ENCODE results near the gene WNT9A.
"Not testable (repeated sequence)": the region's sequence is repeated elsewhere in the genome, so short reads cannot be mapped to it uniquely, and the experiment has no call there.

Gene WNT9A

GRCh38 chr1:227909923-227910328 lies 37.8 kb downstream of the WNT9A start:
- DNase-seq = not testable (repeated sequence)

GRCh38 chr1:227909188-227909587 lies 38.5 kb downstream of the WNT9A start:
- DNase-seq = no peak

GRCh38 chr1:227908359-227908758 lies 39.4 kb downstream of the WNT9A start:
- no peak for DNase-seq

- DNase-seq = no peak
These were observed 40.2 kb downstream of the WNT9A start for GRCh38 chr1:227907439-227908015.

- DNase-seq = no peak
These were observed 41.1 kb downstream of the WNT9A start for GRCh38 chr1:227906550-227907071.

GRCh38 chr1:227905573-227906487 lies 41.9 kb downstream of the WNT9A start:
- no peak for DNase-seq

- DNase-seq = no peak
These were observed 43.0 kb downstream of the WNT9A start for GRCh38 chr1:227904541-227905335.

- DNase-seq = no peak
These were observed 43.9 kb downstream of the WNT9A start for GRCh38 chr1:227903614-227904501.

- DNase-seq = no peak
These were observed 44.6 kb downstream of the WNT9A start for GRCh38 chr1:227903061-227903521.

GRCh38 chr1:227902641-227902990 lies 45.1 kb downstream of the WNT9A start:
- no peak for DNase-seq

GRCh38 chr1:227901906-227902640 lies 45.7 kb downstream of the WNT9A start:
- DNase-seq = no peak

- DNase-seq = no peak
These were observed 46.4 kb downstream of the WNT9A start for GRCh38 chr1:227901239-227901905.

GRCh38 chr1:227900571-227901051 lies 47.1 kb downstream of the WNT9A start:
- no peak for DNase-seq

GRCh38 chr1:227899820-227900449 lies 47.8 kb downstream of the WNT9A start:
- DNase-seq = no peak

GRCh38 chr1:227899141-227899819 lies 48.5 kb downstream of the WNT9A start:
- no peak for DNase-seq

GRCh38 chr1:227898502-227899140 lies 49.1 kb downstream of the WNT9A start:
- no peak for DNase-seq

- DNase-seq = no peak
These were observed 49.9 kb downstream of the WNT9A start for GRCh38 chr1:227897704-227898438.

Measured in NCI-H1417 treated with DMSO at 0.1 percent for 48 hours (cell line).